ENCODE data around the gene AADAT.
"Not testable (repeated sequence)": the region's sequence is repeated elsewhere in the genome, so short reads cannot be mapped to it uniquely, and the experiment has no call there.

The AADAT gene

GRCh38 chr4:170089668-170090351, at the start of gene AADAT:
TSS of gene AADAT (minus strand) at chr4:170089956. CDS start at chr4:170089690, 266 bp downstream.
- no peak for DNase-seq

- peak; percentile 61 for DNase-seq
Measured at GRCh38 chr4:170138580-170139194, 48.9 kb upstream of the AADAT start.

GRCh38 chr4:170137927-170138326, 48.2 kb upstream of the AADAT start:
- no peak for DNase-seq

- no peak for DNase-seq
Measured at GRCh38 chr4:170137466-170137865, 47.7 kb upstream of the AADAT start.

GRCh38 chr4:170134821-170135220, 45.1 kb upstream of the AADAT start:
- DNase-seq: no peak

- no peak for DNase-seq
Measured at GRCh38 chr4:170128219-170128804, 38.6 kb upstream of the AADAT start.

- DNase-seq: no peak
Measured at GRCh38 chr4:170127758-170128157, 38.0 kb upstream of the AADAT start.

- DNase-seq: no peak
Measured at GRCh38 chr4:170124406-170124805, 34.6 kb upstream of the AADAT start.

GRCh38 chr4:170122252-170122651, 32.5 kb upstream of the AADAT start:
- no peak for DNase-seq

GRCh38 chr4:170114636-170115035, 24.9 kb upstream of the AADAT start:
- no peak for DNase-seq

GRCh38 chr4:170114183-170114582, 24.4 kb upstream of the AADAT start:
- DNase-seq: not testable (repeated sequence)

- no peak for DNase-seq
Measured at GRCh38 chr4:170111546-170111945, 21.8 kb upstream of the AADAT start.

- DNase-seq: no peak
Measured at GRCh38 chr4:170111085-170111484, 21.3 kb upstream of the AADAT start.

- no peak for DNase-seq
Measured at GRCh38 chr4:170110285-170110672, 20.5 kb upstream of the AADAT start.

GRCh38 chr4:170109586-170110284, 20.0 kb upstream of the AADAT start:
- DNase-seq: no peak

GRCh38 chr4:170106900-170107299, 17.1 kb upstream of the AADAT start:
- DNase-seq: no peak

- DNase-seq: no peak
Measured at GRCh38 chr4:170102426-170102825, 12.7 kb upstream of the AADAT start.

- DNase-seq: not testable (repeated sequence)
Measured at GRCh38 chr4:170098171-170098570, 8.4 kb upstream of the AADAT start.

GRCh38 chr4:170097681-170098080, 7.9 kb upstream of the AADAT start:
- DNase-seq: no peak

- DNase-seq: no peak
Measured at GRCh38 chr4:170093973-170094535, 4.3 kb upstream of the AADAT start.

- DNase-seq: no peak
Measured at GRCh38 chr4:170091069-170091696, 1.4 kb upstream of the AADAT start.

GRCh38 chr4:170090352-170091052, 746 bp upstream of the AADAT start:
- DNase-seq: no peak
